Measurements from ENCODE around the gene DDO. TPM values are rescaled to one million over a fixed set of nuclear protein-coding genes. Genes with fewer than 3 reads are reported as not detected.
A peak's percentile ranks its signal among the peaks of the same experiment; 100 is the strongest.

DDO gene
- total and polyA plus RNA-seq, 3 donors from 2014 or later = 0.19 to 0.73 (median 0.24) TPM

DNA sequence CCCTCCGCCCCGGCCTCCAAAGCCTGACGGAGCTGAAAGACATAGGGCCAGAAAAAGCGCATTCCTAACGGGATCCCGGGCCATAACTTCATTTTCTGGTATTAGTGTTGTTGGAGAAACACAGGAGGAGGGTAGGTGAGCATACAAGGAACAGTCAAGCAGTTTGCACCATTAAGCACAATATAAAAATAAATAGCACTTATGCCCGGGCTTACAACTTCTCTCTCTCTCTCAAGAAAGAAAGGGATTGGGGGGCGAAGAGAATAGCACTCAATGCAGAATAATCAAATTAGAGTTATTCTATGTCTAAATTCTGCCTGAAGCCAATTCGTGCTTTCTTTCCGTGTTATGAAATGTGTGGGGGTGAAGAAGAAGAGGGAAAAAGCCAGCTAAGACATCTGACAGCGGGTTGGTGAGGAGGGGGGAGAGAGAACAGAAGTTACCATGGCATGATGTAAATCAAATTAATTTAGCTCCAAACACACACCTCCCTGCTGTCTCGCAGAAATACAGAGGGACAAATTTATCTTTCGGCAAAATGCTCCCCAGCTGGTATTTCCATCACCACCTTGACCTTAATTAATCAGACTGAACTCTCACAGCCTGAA lies 56.7 kb downstream of the DDO start:
- Histone ChIP-seq H3K27me3 (no peaks in the 10 kb centered on the region), H3K36me3 (ENCODE audit: low read depth, missing control alignments) (no peaks in the 10 kb centered on the region), H3K4me1 (peaks cover 10% of the 10 kb centered on the region), H3K9me3 (no peaks in the 10 kb centered on the region), H3K4me3 (peak overlapping the region; percentile 62 to 68), H3K27ac (peak overlapping the region; percentile 61 to 89)
- DNase-seq = no peak
- intact Hi-C loops (cut with DNase I; ENCODE audit: low total_unique reads) = no loop called here
- 28 to 30% methylated on average over 13 of the region's 13 CpGs for WGBS, 2 donors
- TF ChIP-seq, protein P1, sequence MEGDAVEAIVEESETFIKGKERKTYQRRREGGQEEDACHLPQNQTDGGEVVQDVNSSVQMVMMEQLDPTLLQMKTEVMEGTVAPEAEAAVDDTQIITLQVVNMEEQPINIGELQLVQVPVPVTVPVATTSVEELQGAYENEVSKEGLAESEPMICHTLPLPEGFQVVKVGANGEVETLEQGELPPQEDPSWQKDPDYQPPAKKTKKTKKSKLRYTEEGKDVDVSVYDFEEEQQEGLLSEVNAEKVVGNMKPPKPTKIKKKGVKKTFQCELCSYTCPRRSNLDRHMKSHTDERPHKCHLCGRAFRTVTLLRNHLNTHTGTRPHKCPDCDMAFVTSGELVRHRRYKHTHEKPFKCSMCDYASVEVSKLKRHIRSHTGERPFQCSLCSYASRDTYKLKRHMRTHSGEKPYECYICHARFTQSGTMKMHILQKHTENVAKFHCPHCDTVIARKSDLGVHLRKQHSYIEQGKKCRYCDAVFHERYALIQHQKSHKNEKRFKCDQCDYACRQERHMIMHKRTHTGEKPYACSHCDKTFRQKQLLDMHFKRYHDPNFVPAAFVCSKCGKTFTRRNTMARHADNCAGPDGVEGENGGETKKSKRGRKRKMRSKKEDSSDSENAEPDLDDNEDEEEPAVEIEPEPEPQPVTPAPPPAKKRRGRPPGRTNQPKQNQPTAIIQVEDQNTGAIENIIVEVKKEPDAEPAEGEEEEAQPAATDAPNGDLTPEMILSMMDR (IDR thresholded peaks at IDR 0.05) = no peak
- no peak for TF ChIP-seq POLR2A (IDR thresholded peaks at IDR 0.05)

DNA sequence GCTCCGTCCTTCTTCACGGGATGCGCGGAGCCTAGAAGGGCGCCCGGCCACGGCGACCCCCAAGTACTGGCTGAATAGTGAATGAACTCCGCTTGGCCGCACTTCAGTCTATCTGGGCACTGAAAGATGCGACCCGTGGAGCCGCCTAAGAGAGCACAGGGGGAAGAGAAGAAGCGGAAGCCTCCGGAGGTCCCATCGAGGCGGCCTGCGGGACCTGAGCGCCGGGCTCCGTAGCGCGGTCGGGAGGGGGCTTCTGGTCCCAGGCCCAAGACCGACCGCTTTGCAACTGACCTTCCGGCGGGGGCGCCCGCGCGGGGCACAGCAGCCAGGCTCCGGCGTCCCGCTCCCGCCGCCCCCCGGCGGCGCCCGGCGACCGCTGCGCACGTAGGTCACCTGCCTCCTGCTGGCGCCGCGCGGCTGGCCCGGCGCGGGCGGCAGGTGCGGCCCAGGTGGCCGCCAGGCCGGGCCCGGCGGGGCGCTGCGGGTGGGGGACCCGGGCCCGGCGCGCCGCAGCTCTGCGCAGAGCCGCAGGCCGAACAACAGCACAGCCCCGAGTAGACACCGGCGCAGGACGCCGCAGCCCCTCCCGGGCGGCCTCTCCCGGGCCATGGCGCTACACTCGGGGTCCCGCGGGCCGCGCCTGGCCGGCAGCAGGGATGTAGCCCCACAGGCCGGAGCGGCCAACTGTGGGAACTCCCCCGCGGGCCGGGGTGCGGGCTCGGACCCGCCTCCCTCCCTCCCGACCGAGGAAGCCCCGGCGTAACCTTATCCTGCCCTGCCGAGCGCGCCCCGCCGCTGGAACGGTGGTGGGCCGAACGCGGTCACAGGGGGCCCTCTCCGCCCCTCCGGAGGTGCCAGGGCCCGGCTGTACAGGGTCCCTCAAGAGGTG lies 57.5 kb downstream of the DDO start, which contains the start of gene METTL24:
Gene METTL24, minus strand, starts transcription at position 686 of the 889 bp plus-strand sequence. Its CDS starts 77 bp downstream, at position 609.
- no peaks in the 10 kb centered on the region for H3K27me3 ChIP-seq
- DNase-seq = peak; percentile 24
- TF ChIP-seq, protein P1 (IDR thresholded peaks at IDR 0.05) = no peak
- TF ChIP-seq POLR2A (IDR thresholded peaks at IDR 0.05) = no peak
- H3K4me1 ChIP-seq = peaks cover 10% of the 10 kb centered on the region
- 1 to 3% methylated on average over 25 to 36 of the region's 107 CpGs for WGBS, 2 donors
- H3K9me3 ChIP-seq = no peaks in the 10 kb centered on the region
- intact Hi-C loops (cut with DNase I; ENCODE audit: low total_unique reads) = no loop called here
- H3K36me3 ChIP-seq (ENCODE audit: low read depth, missing control alignments) = no peaks in the 10 kb centered on the region
- H3K27ac ChIP-seq = peak within 1 kb of the TSS; percentile 78 to 89
- peak within 1 kb of the TSS; percentile 62 to 68 for H3K4me3 ChIP-seq

- Histone ChIP-seq H3K4me1 (peaks cover 10% of the 10 kb centered on the region), H3K4me3 (peak overlapping the region; percentile 62 to 68), H3K27me3 (no peaks in the 10 kb centered on the region), H3K36me3 (ENCODE audit: low read depth, missing control alignments) (no peaks in the 10 kb centered on the region), H3K9me3 (no peaks in the 10 kb centered on the region), H3K27ac (peak overlapping the region; percentile 78 to 89)
- peak; percentile 19 for DNase-seq
- intact Hi-C loops (cut with DNase I; ENCODE audit: low total_unique reads) = no loop called here
- WGBS, 2 donors = 13 to 27% methylated on average over 12 to 14 of the region's 14 CpGs
- TF ChIP-seq, protein P1 (IDR thresholded peaks at IDR 0.05) = no peak
- TF ChIP-seq POLR2A (IDR thresholded peaks at IDR 0.05) = no peak
These were observed 58.1 kb downstream of the DDO start for GRCh38 chr6:110357298-110357663.

DNA sequence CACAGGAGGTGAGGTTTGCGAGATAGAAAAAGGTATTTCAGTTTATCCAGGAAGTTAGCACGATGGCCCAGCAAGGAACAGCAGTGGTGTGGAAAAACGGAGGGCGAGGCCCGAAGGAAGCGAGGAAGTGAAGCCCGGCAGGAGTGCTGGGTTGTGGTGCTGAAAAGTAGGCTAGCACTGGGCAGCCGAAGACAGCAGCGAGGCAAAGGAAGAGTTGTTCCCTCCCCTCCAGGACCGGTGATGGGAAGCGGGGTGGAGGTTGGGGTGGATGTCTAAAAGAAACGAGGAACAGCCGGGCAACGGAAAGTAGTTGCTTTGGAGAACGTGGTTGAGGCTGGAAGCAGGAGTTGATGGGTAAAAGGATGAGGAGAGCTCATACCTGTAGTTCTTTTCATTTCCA lies 58.6 kb downstream of the DDO start:
- no peaks in the 10 kb centered on the region for H3K36me3 ChIP-seq (ENCODE audit: low read depth, missing control alignments)
- DNase-seq = no peak
- TF ChIP-seq POLR2A (IDR thresholded peaks at IDR 0.05) = no peak
- TF ChIP-seq, protein P1 (IDR thresholded peaks at IDR 0.05) = no peak
- intact Hi-C loops (cut with DNase I; ENCODE audit: low total_unique reads) = no loop called here
- no peaks in the 10 kb centered on the region for H3K27me3 ChIP-seq
- peak overlapping the region; percentile 78 to 89 for H3K27ac ChIP-seq
- peaks cover 10% of the 10 kb centered on the region for H3K4me1 ChIP-seq
- WGBS, 2 donors = 51 to 54% methylated on average over 15 of the region's 15 CpGs
- no peaks in the 10 kb centered on the region for H3K9me3 ChIP-seq
- peak overlapping the region in 1 of 2 donors; percentile 68 for H3K4me3 ChIP-seq
